IMR-90 (cell line): ENCODE measurements around the gene ASGR2. TPM values are rescaled to one million over a fixed set of nuclear protein-coding genes. Genes with fewer than 3 reads are reported as not detected.

Experiments used
- ATAC-seq: fragments of 200-7000 bp; cut with Tn5 transposase; 2 replicates; pipeline ENCODE4 v1.9.1; 2020; ENCODE audit warnings: low read depth, mild to moderate bottlenecking, moderate library complexity
- BruUV-seq: library from RNA; stranded (reverse); fragments of 400-500 nt; replicated peaks from 2 replicates; lab custom pipeline; 2021; lab: Mats Ljungman, UMichigan
- CTCF ChIA-PET: fragments of 300-600 bp; formaldehyde crosslinking; extraction: SDS; loops from one replicate; lab custom pipeline; 2021; ENCODE audit warnings: antibody characterized with exemption; lab: Yijun Ruan, JAX
- POLR2A ChIA-PET: fragments of 300-600 bp; sonication (Branson Sonifier 250); formaldehyde crosslinking; loops from one replicate; lab custom pipeline; 2022; ENCODE audit warnings: antibody characterized with exemption; ENCODE audit not compliant: unreplicated experiment; lab: Charles Lee
- DNase-seq: peaks from one replicate; pipeline ENCODE4 v3.0.0; 2013
- H2AFZ ChIP-seq: replicated peaks from 2 replicates; pipeline ENCODE3; 2013; ENCODE audit warnings: low read length, mild to moderate bottlenecking; ENCODE audit not compliant: poor library complexity
- H2AK5ac ChIP-seq: 2 replicates; pipeline ENCODE4 v1.6.1; 2013; ENCODE audit warnings: low read depth, low read length, inconsistent platforms
- H2AK9ac ChIP-seq: replicated peaks from 2 replicates; pipeline ENCODE3; 2013; ENCODE audit warnings: mild to moderate bottlenecking, low read depth, low read length, moderate library complexity; ENCODE audit not compliant: poor library complexity
- H2BK120ac ChIP-seq: 2 replicates; pipeline ENCODE4 v1.6.1; 2013; ENCODE audit warnings: low read depth, low read length, inconsistent platforms
- H2BK15ac ChIP-seq: 3 replicates; pipeline ENCODE4 v1.6.1; 2013; ENCODE audit warnings: low read depth, low read length, inconsistent platforms
- H2BK20ac ChIP-seq: 2 replicates; pipeline ENCODE4 v1.6.1; 2013; ENCODE audit warnings: low read depth, mild to moderate bottlenecking, inconsistent platforms, low read length, moderate library complexity
- H2BK5ac ChIP-seq: 2 replicates; pipeline ENCODE4 v1.6.1; 2013; ENCODE audit warnings: mild to moderate bottlenecking, low read depth, low read length, inconsistent platforms; ENCODE audit not compliant: poor library complexity, severe bottlenecking
- H3K14ac ChIP-seq: replicated peaks from 2 replicates; pipeline ENCODE4 v1.6.1; 2013; ENCODE audit warnings: low read depth, low read length, inconsistent platforms
- H3K18ac ChIP-seq: 2 replicates; pipeline ENCODE4 v1.6.1; 2013; ENCODE audit warnings: low read depth, low read length, control low read depth
- H3K23ac ChIP-seq: 2 replicates; pipeline ENCODE4 v1.6.1; 2013; ENCODE audit warnings: low read depth, low read length, inconsistent platforms
- H3K27ac ChIP-seq: 2 replicates; pipeline ENCODE4 v1.5.1; 2013; ENCODE audit warnings: mild to moderate bottlenecking, control low read depth, low read length; ENCODE audit not compliant: insufficient read depth
- H3K27me3 ChIP-seq: 2 replicates; pipeline ENCODE4 v1.6.1; 2013; ENCODE audit warnings: low read length; ENCODE audit not compliant: control insufficient read depth, insufficient read depth
- H3K36me3 ChIP-seq: 2 replicates; pipeline ENCODE4 v1.6.1; 2013; ENCODE audit warnings: low read length, mixed read lengths; ENCODE audit not compliant: control insufficient read depth, insufficient read depth
- H3K4ac ChIP-seq: 2 replicates; pipeline ENCODE4 v1.6.1; 2013; ENCODE audit warnings: low read depth, low read length, inconsistent platforms
- H3K4me1 ChIP-seq: 2 replicates; pipeline ENCODE4 v1.6.1; 2013; ENCODE audit warnings: low read length, mixed read lengths; ENCODE audit not compliant: control insufficient read depth, insufficient read depth
- H3K4me2 ChIP-seq: 2 replicates; pipeline ENCODE4 v1.6.1; 2013; ENCODE audit warnings: low read depth, mild to moderate bottlenecking, control low read depth, low read length, moderate library complexity
- H3K4me3 ChIP-seq: 2 replicates; pipeline ENCODE4 v1.5.1; 2013; ENCODE audit warnings: low read depth, mild to moderate bottlenecking, control low read depth, low read length, moderate library complexity; ENCODE audit not compliant: insufficient read depth
- H3K56ac ChIP-seq: 2 replicates; pipeline ENCODE4 v1.6.1; 2013; ENCODE audit warnings: low read length, inconsistent platforms; ENCODE audit not compliant: insufficient read depth; ENCODE audit errors: extremely low read depth
- H3K79me1 ChIP-seq, 2 experiments: 2 replicates each; pipeline ENCODE4 v1.6.1; 2013; ENCODE audit warnings: low read length in 2 of 2, inconsistent platforms in 1 of 2, low read depth in 1 of 2
- H3K9ac ChIP-seq: 2 replicates; pipeline ENCODE4 v1.6.1; 2013; ENCODE audit warnings: low read depth, low read length, control low read depth
- H3K9me1 ChIP-seq: 2 replicates; pipeline ENCODE4 v1.6.1; 2013; ENCODE audit warnings: low read length, inconsistent platforms; ENCODE audit not compliant: insufficient read depth
- H3K9me3 ChIP-seq: 2 replicates; pipeline ENCODE4 v1.6.1; 2013; ENCODE audit warnings: low read length; ENCODE audit not compliant: control insufficient read depth, insufficient read depth
- H4K20me1 ChIP-seq: 2 replicates; pipeline ENCODE4 v1.6.1; 2013; ENCODE audit warnings: low read length, inconsistent platforms; ENCODE audit not compliant: insufficient read depth
- H4K5ac ChIP-seq: 2 replicates; pipeline ENCODE4 v1.6.1; 2013; ENCODE audit warnings: mild to moderate bottlenecking, low read depth, low read length, control low read depth
- H4K8ac ChIP-seq, 2 experiments: 2 replicates each; pipeline ENCODE4 v1.6.1; 2013; ENCODE audit warnings: low read depth in 2 of 2, low read length in 2 of 2, control low read depth in 1 of 2, inconsistent platforms in 1 of 2
- H4K91ac ChIP-seq: 2 replicates; pipeline ENCODE4 v1.6.1; 2013; ENCODE audit warnings: low read depth, low read length, inconsistent platforms; ENCODE audit not compliant: insufficient read depth
- FOS ChIP-seq: fragments of 150-350 bp; IDR thresholded peaks from 2 replicates; pipeline ENCODE4 v1.6.1; 2016; ENCODE audit warnings: low read depth, low read length
- POLR2A ChIP-seq: IDR thresholded peaks from 2 replicates; pipeline ENCODE4 v1.6.1; 2012; ENCODE audit warnings: mild to moderate bottlenecking, low read depth, low read length
- RFX5 ChIP-seq: IDR thresholded peaks from 2 replicates; pipeline ENCODE4 v1.8.0; 2012; ENCODE audit warnings: low read depth, mild to moderate bottlenecking, low read length, moderate library complexity
- WGBS, 2 experiments: methylation state at CpG; one replicate each; pipeline versions ENCODE4 v1.1.5 to v1.1.7; 2013; ENCODE audit warnings: missing lambda C conversion rate in 2 of 2; ENCODE audit not compliant: insufficient read length in 1 of 2; ENCODE audit errors: extremely low coverage in 2 of 2; 5-methylcytosine and 5-hydroxymethylcytosine counted together
- dilution Hi-C: fragments of 300-500 bp; cut with HindIII; formaldehyde crosslinking; loops from one replicate; pipeline ENCODE4 v1.14.3; 2018; ENCODE audit warnings: low sequenced_read_pairs; ENCODE audit not compliant: unreplicated experiment
- in situ Hi-C: fragments of 300-500 bp; cut with MboI; formaldehyde crosslinking; loops from 3 replicates; pipeline ENCODE4 v1.14.3; 2019; ENCODE audit warnings: low sequenced_read_pairs, inconsistent platforms, mixed read lengths
- intact Hi-C: fragments of 100-400 bp; cut with micrococcal nuclease; formaldehyde crosslinking; loops from 2 replicates; pipeline ENCODE4 v1.10.0; 2022
- polyA plus RNA-seq, 3 experiments: library from polyadenylated mRNA; depleted of rRNA; stranded (reverse); fragments of >200 nt; gene quantifications; 2 replicates each; pipeline ENCODE4 v1.2.3, GENCODE V29; 2012; ENCODE audit warnings: low replicate concordance in 1 of 3
- total RNA-seq: library from RNA; depleted of rRNA; stranded (reverse); fragments of >200 nt; gene quantifications from 2 replicates; pipeline ENCODE4 v1.2.3, GENCODE V29; 2012

The ASGR2 gene
- total and polyA plus RNA-seq, 2 of the 4 experiments (the other 2 are of a cell fraction): not detected

DNA sequence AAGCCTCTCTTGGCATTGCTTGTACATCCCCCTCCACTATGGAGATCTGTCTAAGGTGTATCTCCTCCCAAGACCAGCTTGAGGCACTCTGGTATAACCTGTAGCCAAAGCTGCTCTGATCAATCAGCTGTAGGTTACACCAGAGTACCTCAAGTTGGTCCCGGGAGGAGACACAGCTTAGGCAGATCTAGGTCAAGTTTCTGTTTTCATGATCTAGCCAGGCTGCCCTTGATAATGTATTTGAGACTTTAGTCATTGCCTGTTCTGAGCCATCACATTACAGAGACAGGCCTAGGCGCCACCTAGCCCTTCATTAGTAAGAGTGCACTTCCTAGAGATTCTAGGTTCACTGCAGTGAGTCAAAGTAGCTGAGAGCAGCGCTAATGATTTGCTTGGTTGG is 33.1 kb upstream of the ASGR2 start:
- no peaks in the 10 kb centered on the region for H3K36me3 ChIP-seq
- H2AFZ ChIP-seq: no peak overlapping the region
- intact Hi-C loops (no loop called here), in situ Hi-C loops (loop anchor here (25.0 kb wide), 1 partner anchor 235 kb away; no protein-coding TSS in a partner anchor), dilution Hi-C loops (no loop called here)
- no peak overlapping the region for H3K9ac ChIP-seq
- no peak overlapping the region for H4K91ac ChIP-seq
- no peak overlapping the region for H3K14ac ChIP-seq
- no peak overlapping the region for H2BK20ac ChIP-seq
- no peak overlapping the region for H3K4ac ChIP-seq
- H3K79me1 ChIP-seq: no peaks in the 10 kb centered on the region
- no peak overlapping the region for H3K56ac ChIP-seq
- no peak overlapping the region for H4K8ac ChIP-seq
- TF ChIP-seq FOS (no peak), RFX5 (no peak), POLR2A (no peak)
- CTCF ChIA-PET: no interaction called here
- no peak overlapping the region for H4K5ac ChIP-seq
- H2AK9ac ChIP-seq: no peak overlapping the region
- no peak overlapping the region for H3K27ac ChIP-seq
- POLR2A ChIA-PET: no interaction called here
- no peaks in the 10 kb centered on the region for H3K9me3 ChIP-seq
- WGBS, 2 experiments: no CpG with 5 or more reads among the region's 3 CpGs
- no peak overlapping the region for H2BK5ac ChIP-seq
- H3K23ac ChIP-seq: no peak overlapping the region
- H2BK120ac ChIP-seq: no peak overlapping the region
- DNase-seq (no peak), ATAC-seq (no peak)
- no peaks in the 10 kb centered on the region for H4K20me1 ChIP-seq
- no peak overlapping the region for H3K18ac ChIP-seq
- no peak overlapping the region for H3K4me3 ChIP-seq
- no peak overlapping the region for H2AK5ac ChIP-seq
- no peaks in the 10 kb centered on the region for H3K9me1 ChIP-seq
- no peak overlapping the region for H3K4me2 ChIP-seq
- H2BK15ac ChIP-seq: no peak overlapping the region
- peaks cover 22% of the 10 kb centered on the region for H3K27me3 ChIP-seq
- H3K4me1 ChIP-seq: no peaks in the 10 kb centered on the region
- BruUV-seq: no TSS peak
